Measurements from ENCODE around the gene CHRD.

The CHRD gene

DNA sequence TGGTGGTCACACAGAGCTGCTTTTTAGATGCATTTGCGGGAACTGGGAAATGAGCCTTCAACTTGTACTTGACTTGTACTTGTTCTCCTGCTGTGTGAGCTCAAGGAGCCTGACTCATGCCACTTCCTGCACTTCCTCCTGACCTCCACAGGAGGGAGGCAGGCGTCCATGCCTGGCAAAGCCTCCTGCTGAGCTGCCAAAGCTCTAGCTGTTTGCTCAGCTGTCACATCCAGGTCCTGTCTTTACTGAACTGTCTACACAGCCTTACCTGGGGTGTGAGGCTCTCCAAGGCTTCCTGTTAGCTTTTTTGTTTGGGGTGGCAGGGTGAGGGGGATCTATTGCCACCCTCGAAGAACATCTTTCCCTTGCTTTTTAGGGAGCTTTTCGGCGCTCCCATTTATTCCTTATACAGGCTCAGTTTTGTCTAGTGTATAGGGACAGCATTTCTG lies 8.3 kb upstream of the CHRD start:
- peak; percentile 59 for DNase-seq (ENCODE audit: low read depth, low spot score)
- TF ChIP-seq, protein P1, sequence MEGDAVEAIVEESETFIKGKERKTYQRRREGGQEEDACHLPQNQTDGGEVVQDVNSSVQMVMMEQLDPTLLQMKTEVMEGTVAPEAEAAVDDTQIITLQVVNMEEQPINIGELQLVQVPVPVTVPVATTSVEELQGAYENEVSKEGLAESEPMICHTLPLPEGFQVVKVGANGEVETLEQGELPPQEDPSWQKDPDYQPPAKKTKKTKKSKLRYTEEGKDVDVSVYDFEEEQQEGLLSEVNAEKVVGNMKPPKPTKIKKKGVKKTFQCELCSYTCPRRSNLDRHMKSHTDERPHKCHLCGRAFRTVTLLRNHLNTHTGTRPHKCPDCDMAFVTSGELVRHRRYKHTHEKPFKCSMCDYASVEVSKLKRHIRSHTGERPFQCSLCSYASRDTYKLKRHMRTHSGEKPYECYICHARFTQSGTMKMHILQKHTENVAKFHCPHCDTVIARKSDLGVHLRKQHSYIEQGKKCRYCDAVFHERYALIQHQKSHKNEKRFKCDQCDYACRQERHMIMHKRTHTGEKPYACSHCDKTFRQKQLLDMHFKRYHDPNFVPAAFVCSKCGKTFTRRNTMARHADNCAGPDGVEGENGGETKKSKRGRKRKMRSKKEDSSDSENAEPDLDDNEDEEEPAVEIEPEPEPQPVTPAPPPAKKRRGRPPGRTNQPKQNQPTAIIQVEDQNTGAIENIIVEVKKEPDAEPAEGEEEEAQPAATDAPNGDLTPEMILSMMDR (IDR thresholded peaks at IDR 0.05; ENCODE audit: insufficient read depth, low read length, missing control alignments) = peak; percentile 99
- CTCF ChIA-PET = interaction anchor here (0.7 to 11.5 kb wide), 54 partner anchors 9 to 476 kb away, joined by 3 to 469 read pairs (median 6); partner anchors contain the start of genes CHRD, CLCN2 and POLR2H
- no peak overlapping the region for H3K4me3 ChIP-seq (ENCODE audit: low read depth, low read length)
- POLR2A ChIA-PET = interaction anchor here (0.6 to 1.1 kb wide), 4 partner anchors 10 to 190 kb away, joined by 3 to 5 read pairs (median 3); partner anchors contain the start of genes CLCN2 and POLR2H

DNA sequence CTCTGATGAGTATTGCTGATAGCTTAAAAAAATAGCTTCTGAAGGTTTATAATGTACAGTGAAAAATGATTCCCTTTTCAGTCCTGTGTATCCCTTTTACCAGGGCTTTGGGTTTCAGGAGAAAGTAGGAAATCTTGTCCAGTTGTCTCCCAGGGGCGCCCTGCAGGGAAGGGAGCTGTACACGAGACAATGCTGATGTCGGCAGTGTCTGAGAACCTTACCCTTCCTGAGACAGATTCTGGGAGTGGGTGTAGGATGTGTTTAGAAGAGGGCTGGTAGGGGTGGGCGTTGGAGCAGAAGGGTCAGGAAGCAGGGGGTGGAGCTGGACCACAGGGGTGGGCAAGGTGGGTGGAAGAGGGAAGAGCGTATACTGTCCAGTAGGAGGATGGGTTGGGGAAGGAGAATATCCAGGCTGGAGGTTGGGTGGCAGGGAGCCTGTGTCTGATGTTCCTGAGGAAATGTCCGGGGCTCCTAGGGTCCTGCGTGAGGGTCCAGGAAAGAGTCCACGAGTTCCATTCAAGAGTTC lies 7.5 kb upstream of the CHRD start:
- DNase-seq (ENCODE audit: low read depth, low spot score) = no peak
- POLR2A ChIA-PET = interaction anchor here (0.5 to 1.3 kb wide), 2 partner anchors 170 to 277 kb away, joined by 3 read pairs; no protein-coding TSS in a partner anchor

DNA sequence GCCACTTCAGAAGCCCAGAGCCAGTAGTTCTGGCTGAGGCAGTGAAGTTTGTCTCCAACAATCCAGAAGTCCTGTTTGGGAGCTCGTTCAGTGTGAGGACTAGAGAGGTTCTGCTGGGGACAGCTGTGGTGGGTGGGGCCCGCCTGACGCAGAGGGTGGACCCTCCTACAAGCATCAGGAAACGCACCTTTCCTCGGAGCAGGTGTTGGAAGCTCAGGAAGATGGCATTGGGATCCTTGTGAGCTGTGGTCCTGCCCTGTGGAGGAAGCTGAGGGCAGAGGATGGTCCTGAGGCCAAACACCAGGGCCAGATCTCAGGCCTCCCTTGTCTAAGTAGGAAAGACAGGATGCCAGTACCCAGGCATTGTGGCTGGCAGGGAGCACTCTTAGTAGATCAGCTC lies 6.9 kb upstream of the CHRD start:
- CTCF ChIA-PET = interaction anchor here (1.1 to 11.5 kb wide), 20 partner anchors 8 to 435 kb away, joined by 3 to 469 read pairs (median 17); partner anchors contain the start of genes CHRD, CLCN2 and POLR2H
- H3K4me3 ChIP-seq (ENCODE audit: low read depth, low read length) = no peak overlapping the region
- TF ChIP-seq, protein P1 (IDR thresholded peaks at IDR 0.05; ENCODE audit: insufficient read depth, low read length, missing control alignments) = no peak
- POLR2A ChIA-PET = interaction anchor here (0.5 to 1.3 kb wide), 2 partner anchors 169 to 276 kb away, joined by 3 read pairs; no protein-coding TSS in a partner anchor
- DNase-seq (ENCODE audit: low read depth, low spot score) = no peak

More for the DNA sequence above, 7.5 kb upstream of the CHRD start:
- no peak overlapping the region for H3K4me3 ChIP-seq (ENCODE audit: low read depth, low read length)
- TF ChIP-seq, protein P1 (IDR thresholded peaks at IDR 0.05; ENCODE audit: insufficient read depth, low read length, missing control alignments) = no peak
- CTCF ChIA-PET = interaction anchor here (0.9 to 11.5 kb wide), 38 partner anchors 9 to 429 kb away, joined by 3 to 469 read pairs (median 7); partner anchors contain the start of genes CHRD, CLCN2 and POLR2H

DNA sequence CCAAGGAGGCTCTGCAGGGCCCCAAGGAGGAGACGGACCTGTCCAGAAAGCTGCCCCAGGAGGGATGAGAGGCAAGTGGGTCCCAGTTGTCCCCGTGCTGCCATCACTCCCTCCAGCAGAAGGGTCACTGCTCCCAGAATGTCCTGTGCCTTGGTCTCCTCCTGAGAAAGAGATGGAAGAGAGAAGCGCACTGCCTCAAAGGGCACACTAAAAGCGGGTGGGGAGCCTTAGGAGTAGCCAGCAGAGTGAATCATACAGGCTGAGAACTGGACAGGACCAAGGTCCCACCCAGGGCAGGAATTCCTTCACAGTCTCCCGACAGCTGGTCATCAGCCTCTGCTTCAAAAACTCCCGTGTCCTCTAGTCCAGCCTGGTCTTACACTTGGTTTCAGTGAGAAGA lies 6.4 kb upstream of the CHRD start:
- no peak for DNase-seq (ENCODE audit: low read depth, low spot score)
- ChIA-PET CTCF (interaction anchor here (0.7 to 11.5 kb wide), 12 partner anchors 8 to 435 kb away, joined by 3 to 469 read pairs (median 42); partner anchors contain the start of gene CHRD), POLR2A (interaction anchor here (0.7 to 1.3 kb wide), 2 partner anchors 102 to 169 kb away, joined by 3 to 4 read pairs; no protein-coding TSS in a partner anchor)
- no peak overlapping the region for H3K4me3 ChIP-seq (ENCODE audit: low read depth, low read length)
- TF ChIP-seq, protein P1 (IDR thresholded peaks at IDR 0.05; ENCODE audit: insufficient read depth, low read length, missing control alignments) = no peak

DNA sequence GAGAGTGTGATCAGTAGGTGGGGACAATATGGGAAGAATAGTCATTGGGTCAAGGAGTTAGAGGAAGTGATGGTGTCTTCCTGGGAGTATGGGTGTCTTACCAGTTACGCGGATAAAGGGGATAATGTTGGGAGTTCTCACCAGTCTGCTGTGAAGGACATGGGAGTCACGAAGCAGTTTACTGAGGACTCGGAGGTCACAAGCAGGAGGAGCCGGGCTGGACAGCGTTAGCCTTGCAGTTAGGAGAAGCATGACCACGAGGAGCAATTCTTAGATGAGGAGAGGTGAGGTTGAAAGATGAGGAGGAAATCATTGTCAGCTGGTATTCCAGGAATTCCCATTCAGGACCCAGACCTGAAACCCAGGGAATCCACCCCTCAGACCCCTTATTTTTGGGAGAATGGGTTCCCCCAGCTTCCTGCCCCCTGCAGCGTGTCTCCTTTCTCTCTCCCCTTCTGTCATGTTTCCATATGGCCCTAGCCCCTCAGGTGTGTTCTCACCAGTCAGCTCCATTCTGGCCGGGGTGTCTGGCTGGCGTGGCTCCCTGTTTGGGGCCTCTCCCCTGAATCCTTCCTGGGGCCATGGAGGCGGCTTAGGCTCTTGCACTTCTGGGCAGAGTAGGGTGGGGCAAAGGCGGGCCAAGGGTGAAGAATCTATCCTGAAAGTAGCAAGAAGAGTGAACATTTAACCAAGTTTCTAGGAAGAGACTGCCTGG lies 4.0 kb upstream of the CHRD start:
- H3K4me3 ChIP-seq (ENCODE audit: low read depth, low read length) = no peak overlapping the region
- TF ChIP-seq, protein P1 (IDR thresholded peaks at IDR 0.05; ENCODE audit: insufficient read depth, low read length, missing control alignments) = no peak
- CTCF ChIA-PET = interaction anchor here (0.5 to 11.5 kb wide), 7 partner anchors 9 to 166 kb away, joined by 3 to 469 read pairs (median 9); no protein-coding TSS in a partner anchor
- no peak for DNase-seq (ENCODE audit: low read depth, low spot score)
- POLR2A ChIA-PET = no interaction called here

DNA sequence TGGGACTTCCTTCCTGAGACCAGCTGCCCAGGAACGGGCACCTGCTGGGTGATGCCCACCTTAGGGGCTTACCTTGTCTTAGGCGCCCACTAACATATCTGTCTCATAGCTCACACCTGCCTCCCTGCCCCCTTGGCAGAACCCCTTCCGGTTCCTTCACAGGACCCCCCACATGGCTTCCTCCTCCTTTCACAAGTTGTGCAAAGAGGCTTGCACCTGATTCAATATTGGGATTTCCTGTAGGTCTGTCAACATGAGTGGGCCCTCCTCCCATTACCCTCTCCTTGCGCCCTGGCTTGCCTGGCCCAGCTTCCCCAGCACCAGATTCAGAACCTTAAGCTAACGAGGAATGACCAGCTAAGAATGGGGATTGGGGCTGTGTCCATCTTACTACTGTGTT lies 2.5 kb upstream of the CHRD start:
- ChIA-PET CTCF (interaction anchor here (0.5 to 1.5 kb wide), 4 partner anchors 137 to 432 kb away, joined by 3 to 9 read pairs (median 6); no protein-coding TSS in a partner anchor), POLR2A (no interaction called here)
- no peak overlapping the region for H3K4me3 ChIP-seq (ENCODE audit: low read depth, low read length)
- TF ChIP-seq, protein P1 (IDR thresholded peaks at IDR 0.05; ENCODE audit: insufficient read depth, low read length, missing control alignments) = no peak
- DNase-seq (ENCODE audit: low read depth, low spot score) = no peak

Measured in AG04449 (cell line).